ENCODE data around the gene NPAS4.

DNA sequence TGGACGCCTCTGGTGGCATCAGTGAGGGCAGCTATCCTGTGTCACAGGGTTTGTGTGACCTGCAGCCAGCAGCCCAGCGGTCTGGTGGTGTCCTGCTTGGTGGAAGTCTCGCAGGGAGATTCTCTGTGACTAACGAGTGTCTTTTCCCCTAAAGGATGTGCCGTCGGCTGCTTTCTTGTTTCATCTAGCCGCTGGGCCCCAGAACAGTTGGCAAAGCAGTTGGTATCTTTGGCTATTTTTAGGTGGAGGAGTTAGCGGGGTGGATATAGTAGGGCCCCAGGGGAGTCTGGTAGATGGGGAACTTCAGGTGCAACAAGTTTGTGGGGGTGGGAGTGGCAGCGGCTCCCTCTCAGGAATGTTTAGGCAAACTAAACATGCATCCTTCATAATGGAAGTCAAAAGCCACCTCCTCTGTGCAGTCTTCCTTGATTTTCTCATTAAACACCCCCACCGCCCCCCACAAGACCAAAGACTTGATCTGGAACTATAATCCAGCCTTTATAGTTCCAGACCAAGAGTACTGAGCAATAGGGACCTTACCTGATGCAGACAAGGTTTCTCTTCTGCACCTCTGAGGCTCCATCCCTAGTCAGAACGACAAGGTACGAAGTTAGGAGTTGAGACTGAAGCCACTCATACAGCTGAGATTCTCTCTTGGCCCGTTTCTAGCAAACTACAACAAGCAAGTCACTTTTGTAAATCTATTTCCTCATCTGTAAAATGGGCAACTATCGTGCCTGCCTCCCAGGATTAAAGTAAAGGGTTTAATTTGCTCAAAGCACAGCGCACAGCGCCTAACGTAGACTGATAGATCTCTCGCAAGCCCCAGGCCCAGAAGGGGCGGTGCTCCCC, 44.8 kb downstream of the NPAS4 start:
- TF ChIP-seq CTCF (IDR thresholded peaks at IDR 0.05) = no peak
- TF ChIP-seq CEBPB (IDR thresholded peaks at IDR 0.05) = no peak
